Dendritic cell treated with granulocyte-macrophage colony-stimulating factor and Interleukin-4, amounts not matched to agents 40 ng/mL and 50 ng/mL, for 4 days (primary cell): ENCODE results near the gene YPEL2.
A peak's percentile ranks its signal among the peaks of the same experiment; 100 is the strongest.

Experiments used
- H3K27ac Mint-ChIP-seq: one replicate; pipeline ENCODE4 v1.8.0; 2022; ENCODE audit warnings: mild to moderate bottlenecking, mixed read lengths
- H3K27me3 Mint-ChIP-seq: one replicate; pipeline ENCODE4 v1.8.0; 2022; ENCODE audit warnings: mild to moderate bottlenecking, mixed read lengths
- H3K36me3 Mint-ChIP-seq: one replicate; pipeline ENCODE4 v1.8.0; 2022; ENCODE audit warnings: low read depth, mixed read lengths
- H3K4me1 Mint-ChIP-seq: one replicate; pipeline ENCODE4 v1.8.0; 2022; ENCODE audit warnings: low read depth, mixed read lengths
- H3K4me3 Mint-ChIP-seq: one replicate; pipeline ENCODE4 v1.8.0; 2022; ENCODE audit warnings: mild to moderate bottlenecking, moderate library complexity, mixed read lengths
- H3K9me3 Mint-ChIP-seq: one replicate; pipeline ENCODE4 v1.8.0; 2022; ENCODE audit warnings: mixed read lengths
- intact Hi-C: fragments of 100-400 bp; cut with micrococcal nuclease; formaldehyde crosslinking; loops from one replicate; pipeline ENCODE4 v1.15.0; 2022

Gene YPEL2

DNA sequence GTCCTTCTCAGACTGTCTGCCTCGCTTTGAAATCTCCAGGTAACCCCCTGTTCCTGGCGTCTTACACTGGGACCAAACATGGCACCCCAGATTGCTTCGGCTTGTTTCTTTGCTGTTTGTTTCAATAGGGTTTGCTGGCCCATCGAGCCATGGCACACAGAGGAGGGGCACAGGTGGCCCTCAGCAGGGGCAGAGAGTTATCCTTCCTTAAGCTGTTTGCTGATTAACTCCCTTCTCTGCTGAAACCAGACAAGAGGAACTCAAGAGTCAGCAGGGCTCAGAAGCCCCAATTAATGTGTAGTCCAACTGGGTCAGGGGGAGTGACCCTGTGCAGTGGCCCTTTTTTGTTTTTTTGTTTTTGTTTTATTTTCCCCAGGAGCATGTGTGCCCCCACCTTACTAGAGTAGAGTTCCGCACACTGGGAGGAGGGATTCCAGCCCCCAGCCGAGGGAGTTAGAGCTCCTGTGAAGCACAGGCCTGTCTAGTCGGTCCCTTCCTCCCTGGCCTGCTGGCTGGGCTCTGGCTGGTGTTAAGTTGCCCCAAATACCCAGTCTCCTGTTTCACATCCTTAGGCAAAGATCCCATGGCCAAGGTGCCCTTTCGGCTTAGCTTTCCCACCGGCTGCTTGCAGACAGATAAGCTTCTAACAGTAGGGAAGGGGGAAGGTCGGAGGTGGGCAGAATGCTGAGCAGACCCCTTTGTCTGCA is 39.3 kb downstream of the YPEL2 start:
- peaks cover 91% of the 10 kb centered on the region for H3K4me1 Mint-ChIP-seq
- H3K27ac Mint-ChIP-seq = peak overlapping the region; percentile 88
- intact Hi-C loops = loop anchor here (5.0 kb wide), 2 partner anchors 38 to 67 kb away; partner anchors contain the start of gene YPEL2

DNA sequence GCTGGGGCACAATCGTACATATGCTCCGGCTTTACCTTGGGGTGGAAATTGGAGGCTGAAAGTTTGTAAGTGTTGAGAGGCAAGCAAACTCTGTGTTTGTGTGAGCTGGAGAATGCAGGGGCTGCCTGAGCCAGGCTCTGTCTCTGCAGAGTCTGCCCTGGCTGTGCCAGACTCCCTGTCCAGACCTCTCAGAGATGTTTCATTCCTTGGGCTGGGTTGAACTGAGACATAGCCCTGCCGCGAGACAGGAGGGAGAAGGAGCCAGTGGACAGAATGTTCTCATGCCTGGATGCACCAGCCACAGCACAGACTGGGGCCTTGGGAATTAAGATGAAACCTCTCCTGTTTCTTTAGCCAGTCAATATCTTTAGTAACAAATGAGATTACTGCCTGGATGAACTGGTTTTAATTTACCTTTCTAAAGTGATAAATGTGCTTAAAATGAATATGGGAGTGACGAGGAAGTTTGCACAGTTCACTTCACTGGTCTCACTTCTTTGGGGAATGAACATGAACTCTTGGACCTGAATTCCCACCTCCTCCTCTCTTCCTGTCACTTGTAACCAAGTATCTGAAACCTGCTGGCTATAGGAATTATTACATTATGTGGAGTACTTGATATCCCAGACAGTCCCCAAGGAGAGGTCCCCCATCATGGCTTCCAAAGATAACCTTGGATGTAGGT is 40.1 kb downstream of the YPEL2 start:
- Mint-ChIP-seq H3K9me3 (no peaks in the 10 kb centered on the region), H3K27ac (peak overlapping the region; percentile 88), H3K27me3 (no peaks in the 10 kb centered on the region), H3K4me3 (peak overlapping the region; percentile 40), H3K36me3 (peaks cover 26% of the 10 kb centered on the region), H3K4me1 (peaks cover 91% of the 10 kb centered on the region)
- intact Hi-C loops = loop anchor here (5.0 kb wide), 2 partner anchors 39 to 66 kb away; partner anchors contain the start of gene YPEL2

More for the DNA sequence above, 39.3 kb downstream of the YPEL2 start:
- H3K9me3 Mint-ChIP-seq = no peaks in the 10 kb centered on the region
- H3K4me3 Mint-ChIP-seq = peak overlapping the region; percentile 40
- peaks cover 21% of the 10 kb centered on the region for H3K36me3 Mint-ChIP-seq
- no peaks in the 10 kb centered on the region for H3K27me3 Mint-ChIP-seq

DNA sequence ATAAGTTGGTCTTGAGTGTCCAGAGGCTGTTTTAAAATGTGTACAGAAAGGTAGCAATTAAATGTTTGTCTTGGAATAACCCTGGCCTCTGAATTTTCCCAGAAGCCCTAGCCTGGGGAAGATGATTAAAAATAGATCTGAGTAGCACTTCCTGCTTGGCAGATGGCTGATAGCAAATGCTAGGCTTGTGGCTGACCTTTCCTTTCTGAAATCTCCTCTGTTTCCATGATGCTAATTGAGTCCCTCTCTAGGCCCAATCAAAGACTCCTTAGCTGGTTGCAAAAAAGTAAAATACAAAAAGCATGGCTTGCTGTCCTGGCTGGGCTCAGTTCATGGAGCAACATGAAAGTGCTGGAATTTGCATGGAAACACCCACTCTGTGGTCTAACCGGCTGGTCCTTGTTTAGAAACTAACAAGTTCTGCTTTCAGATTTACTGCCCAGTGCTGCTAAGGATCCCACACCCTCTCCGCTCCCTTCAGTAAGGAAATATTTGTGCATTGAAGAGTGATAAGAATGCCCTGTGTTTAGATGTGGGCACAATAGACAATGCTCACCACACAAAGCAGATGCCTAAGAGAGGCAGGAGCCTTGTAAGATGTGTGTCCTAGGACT is 40.8 kb downstream of the YPEL2 start:
- peak overlapping the region; percentile 34 for H3K4me3 Mint-ChIP-seq
- H3K9me3 Mint-ChIP-seq = no peaks in the 10 kb centered on the region
- intact Hi-C loops = loop anchor here (5.0 kb wide), 2 partner anchors 40 to 65 kb away; partner anchors contain the start of gene YPEL2
- H3K36me3 Mint-ChIP-seq = peaks cover 25% of the 10 kb centered on the region
- no peaks in the 10 kb centered on the region for H3K27me3 Mint-ChIP-seq
- peaks cover 88% of the 10 kb centered on the region for H3K4me1 Mint-ChIP-seq
- peak overlapping the region; percentile 88 for H3K27ac Mint-ChIP-seq

- Mint-ChIP-seq H3K27ac (peak overlapping the region; percentile 88), H3K36me3 (peaks cover 28% of the 10 kb centered on the region), H3K27me3 (no peaks in the 10 kb centered on the region), H3K4me1 (peaks cover 86% of the 10 kb centered on the region), H3K9me3 (no peaks in the 10 kb centered on the region), H3K4me3 (peak overlapping the region; percentile 15)
- intact Hi-C loops = loop anchor here (5.0 kb wide), 2 partner anchors 42 to 63 kb away; partner anchors contain the start of gene YPEL2
These were observed 42.5 kb downstream of the YPEL2 start for GRCh38 chr17:59373882-59374495.

- intact Hi-C loops = loop anchor here (5.0 kb wide), 2 partner anchors 42 to 63 kb away; partner anchors contain the start of gene YPEL2
- H3K4me1 Mint-ChIP-seq = peaks cover 86% of the 10 kb centered on the region
- H3K4me3 Mint-ChIP-seq = peak overlapping the region; percentile 15
These were observed 43.2 kb downstream of the YPEL2 start for GRCh38 chr17:59374612-59375011.

DNA sequence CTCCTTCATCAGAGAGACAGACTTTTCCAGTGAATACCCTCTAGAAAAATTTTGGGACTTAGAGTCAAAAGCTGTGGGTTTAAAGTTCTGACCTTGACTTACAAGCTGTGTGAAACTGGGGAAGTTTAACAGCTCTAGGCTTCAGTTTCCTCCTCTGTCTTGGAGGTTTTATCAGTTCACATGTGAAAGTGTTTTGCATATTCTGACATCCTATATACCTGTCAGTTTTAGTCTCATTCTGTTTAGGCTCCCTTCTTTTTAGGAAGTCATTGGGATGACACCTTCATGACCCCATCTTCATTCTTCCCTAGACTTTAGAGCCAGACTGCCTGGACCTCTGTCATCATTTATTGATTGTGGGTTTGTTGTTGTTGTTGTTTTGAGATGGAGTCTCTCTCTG is 44.4 kb downstream of the YPEL2 start:
- H3K4me3 Mint-ChIP-seq = no peak overlapping the region

More at GRCh38 chr17:59374612-59375011, 43.2 kb downstream of the YPEL2 start:
- no peaks in the 10 kb centered on the region for H3K27me3 Mint-ChIP-seq
- H3K36me3 Mint-ChIP-seq = peaks cover 34% of the 10 kb centered on the region
- H3K27ac Mint-ChIP-seq = peak overlapping the region; percentile 88
- no peaks in the 10 kb centered on the region for H3K9me3 Mint-ChIP-seq

GRCh38 chr17:59376506-59376905 is 45.1 kb downstream of the YPEL2 start:
- intact Hi-C loops = no loop called here
- H3K36me3 Mint-ChIP-seq = peaks cover 35% of the 10 kb centered on the region

More for the DNA sequence above, 44.4 kb downstream of the YPEL2 start:
- Mint-ChIP-seq H3K27ac (peak overlapping the region; percentile 51), H3K36me3 (peaks cover 35% of the 10 kb centered on the region), H3K27me3 (no peaks in the 10 kb centered on the region), H3K9me3 (no peaks in the 10 kb centered on the region), H3K4me1 (peaks cover 83% of the 10 kb centered on the region)
- intact Hi-C loops = no loop called here

DNA sequence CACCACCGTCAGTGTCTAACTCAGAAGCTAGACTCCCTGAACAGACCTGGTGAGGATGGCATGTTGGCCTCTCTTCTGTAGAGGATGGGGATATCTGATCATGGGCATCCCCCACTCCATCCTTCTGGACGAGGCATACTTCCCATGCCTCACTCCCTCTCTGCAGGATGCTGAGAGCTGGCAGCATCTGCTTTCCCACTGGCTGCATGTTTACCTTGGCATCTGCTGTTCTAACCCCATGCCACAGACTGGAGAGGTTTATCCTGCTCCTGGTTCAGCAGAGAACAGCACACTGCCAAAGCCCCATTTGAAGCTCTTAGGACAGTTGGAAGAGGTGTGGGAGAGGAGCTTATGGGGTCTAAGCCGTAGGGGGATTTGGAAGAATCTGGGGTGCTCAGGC is 46.0 kb downstream of the YPEL2 start:
- no peak overlapping the region for H3K4me3 Mint-ChIP-seq
- no peak overlapping the region for H3K27ac Mint-ChIP-seq
- no peaks in the 10 kb centered on the region for H3K27me3 Mint-ChIP-seq
- peaks cover 81% of the 10 kb centered on the region for H3K4me1 Mint-ChIP-seq
- H3K36me3 Mint-ChIP-seq = peaks cover 45% of the 10 kb centered on the region
- intact Hi-C loops = no loop called here
- H3K9me3 Mint-ChIP-seq = no peaks in the 10 kb centered on the region

More at GRCh38 chr17:59376506-59376905, 45.1 kb downstream of the YPEL2 start:
- Mint-ChIP-seq H3K27me3 (no peaks in the 10 kb centered on the region), H3K9me3 (no peaks in the 10 kb centered on the region), H3K27ac (peak overlapping the region; percentile 51), H3K4me1 (peaks cover 82% of the 10 kb centered on the region), H3K4me3 (no peak overlapping the region)

DNA sequence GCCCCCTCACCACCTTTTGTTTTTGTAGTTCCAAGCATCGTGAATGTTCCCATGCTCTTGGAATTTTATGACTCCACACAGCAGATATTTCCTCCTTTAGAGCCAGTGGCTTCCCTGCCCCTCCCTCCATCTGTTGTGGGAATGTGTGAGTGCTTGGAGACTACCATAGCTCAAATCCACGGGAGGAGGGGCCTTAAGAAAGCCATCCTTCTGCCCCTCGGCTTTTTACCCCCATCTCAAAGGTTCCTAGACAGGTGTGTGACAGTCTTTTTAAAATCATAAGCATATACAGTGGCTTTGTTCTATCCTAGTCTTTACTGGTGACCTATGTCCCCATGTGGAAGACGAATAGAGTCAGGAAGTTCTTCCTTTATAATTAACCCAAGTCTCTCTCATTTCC is 47.2 kb downstream of the YPEL2 start:
- Mint-ChIP-seq H3K9me3 (no peaks in the 10 kb centered on the region), H3K27ac (peak overlapping the region; percentile 41)
- intact Hi-C loops = no loop called here

DNA sequence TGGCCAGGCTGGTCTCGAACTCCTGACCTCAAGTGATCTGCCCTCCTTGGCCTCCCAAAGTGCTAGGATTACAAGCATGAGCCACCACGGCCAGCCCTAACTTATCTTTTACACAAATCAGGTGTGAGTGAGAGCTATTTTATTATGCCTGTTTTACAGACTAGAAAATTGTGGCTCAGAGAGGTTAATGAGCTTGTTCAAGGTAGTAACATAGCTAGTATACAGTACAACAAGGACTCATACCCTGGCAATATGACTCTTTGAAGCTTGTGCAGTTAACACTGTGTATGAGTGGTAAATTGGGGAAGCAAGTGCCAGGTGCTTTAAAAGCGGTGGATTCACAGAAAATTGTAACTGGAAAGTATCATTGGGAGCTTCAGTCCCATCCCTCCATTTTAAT is 49.0 kb downstream of the YPEL2 start:
- Mint-ChIP-seq H3K27me3 (no peaks in the 10 kb centered on the region), H3K9me3 (no peaks in the 10 kb centered on the region), H3K36me3 (peaks cover 40% of the 10 kb centered on the region), H3K4me1 (peaks cover 54% of the 10 kb centered on the region), H3K27ac (no peak overlapping the region), H3K4me3 (no peak overlapping the region)
- intact Hi-C loops = no loop called here

More for the DNA sequence above, 47.2 kb downstream of the YPEL2 start:
- Mint-ChIP-seq H3K4me3 (no peak overlapping the region), H3K27me3 (no peaks in the 10 kb centered on the region), H3K4me1 (peaks cover 72% of the 10 kb centered on the region), H3K36me3 (peaks cover 45% of the 10 kb centered on the region)

GRCh38 chr17:59381716-59382570 is 50.5 kb downstream of the YPEL2 start:
- intact Hi-C loops = no loop called here
- Mint-ChIP-seq H3K36me3 (peaks cover 43% of the 10 kb centered on the region), H3K4me3 (no peak overlapping the region), H3K27ac (peak overlapping the region; percentile 47), H3K27me3 (no peaks in the 10 kb centered on the region), H3K4me1 (peaks cover 49% of the 10 kb centered on the region), H3K9me3 (no peaks in the 10 kb centered on the region)

- no peaks in the 10 kb centered on the region for H3K27me3 Mint-ChIP-seq
These were observed 52.4 kb downstream of the YPEL2 start for GRCh38 chr17:59383893-59384292.

More at GRCh38 chr17:59383893-59384292, 52.4 kb downstream of the YPEL2 start:
- H3K4me3 Mint-ChIP-seq = no peak overlapping the region
- H3K4me1 Mint-ChIP-seq = peaks cover 44% of the 10 kb centered on the region
- no peak overlapping the region for H3K27ac Mint-ChIP-seq
- peaks cover 40% of the 10 kb centered on the region for H3K36me3 Mint-ChIP-seq
- H3K9me3 Mint-ChIP-seq = no peaks in the 10 kb centered on the region
- intact Hi-C loops = no loop called here
